Esophagus muscularis mucosa (tissue), 4 donors: ENCODE measurements around the gene UBTF. TPM values are rescaled to one million over a fixed set of nuclear protein-coding genes. Genes with fewer than 3 reads are reported as not detected.

Experiments
- DNase-seq: peaks from one replicate; pipeline ENCODE4 v3.0.0-alpha.2; 2017; ENCODE audit errors: extremely low spot score
- H3K27ac ChIP-seq, 4 donors: fragments of 200-600 bp; sonication (generic); replicated peaks in 1 of 4; 1 replicate in 3 of 4; 2 replicates in 1 of 4; pipeline ENCODE4 v1.5.1; 2016 to 2019; ENCODE audit warnings: mild to moderate bottlenecking in 1 of 4
- H3K27me3 ChIP-seq, 4 donors: fragments of 200-600 bp; sonication (generic); one replicate each; pipeline versions ENCODE4 v1.5.1 to v1.6.0; 2016 to 2019
- H3K36me3 ChIP-seq, 4 donors: fragments of 200-600 bp; sonication (generic); one replicate each; pipeline ENCODE4 v1.5.1; 2016 to 2019
- H3K4me1 ChIP-seq, 4 donors: fragments of 200-600 bp; sonication (generic); one replicate each; pipeline ENCODE4 v1.5.1; 2016 to 2019
- H3K4me3 ChIP-seq, 4 donors: fragments of 200-600 bp; sonication (generic); 1 replicate in 2 of 4; 2 replicates in 2 of 4; pipeline ENCODE4 v1.5.1; 2016 to 2019; ENCODE audit warnings: mild to moderate bottlenecking in 4 of 4, moderate library complexity in 1 of 4
- H3K9me3 ChIP-seq, 4 donors: fragments of 200-600 bp; sonication (generic); 1 replicate in 3 of 4; 2 replicates in 1 of 4; pipeline ENCODE4 v1.5.1; 2016 to 2019
- CTCF ChIP-seq, 3 experiments: fragments of 200-600 bp in 2 of 3; fragments of 450-650 bp in 1 of 3; sonication (generic) in 2 of 3; IDR thresholded peaks; one replicate each; pipeline ENCODE4 v1.5.1; 2017 to 2019; ENCODE audit warnings: antibody characterized with exemption in 3 of 3, mild to moderate bottlenecking in 2 of 3, moderate library complexity in 1 of 3
- EP300 ChIP-seq: sonication (generic); formaldehyde crosslinking; IDR thresholded peaks from one replicate; pipeline ENCODE4 v1.6.1; 2017; ENCODE audit warnings: antibody characterized with exemption
- POLR2A ChIP-seq: fragments of 450-650 bp; IDR thresholded peaks from one replicate; pipeline ENCODE4 v1.6.1; 2017; ENCODE audit warnings: antibody characterized with exemption, moderate library complexity, mild to moderate bottlenecking, low read depth
- POLR2AphosphoS5 ChIP-seq, 2 donors: sonication (generic); formaldehyde crosslinking; IDR thresholded peaks; one replicate each; pipeline ENCODE4 v1.6.1; 2017; ENCODE audit warnings: antibody characterized with exemption in 2 of 2
- WGBS: methylation state at CpG from one replicate; pipeline ENCODE4 v1.1.5; 2018; 5-methylcytosine and 5-hydroxymethylcytosine counted together
- intact Hi-C: fragments of 100-400 bp; cut with DNase I; formaldehyde crosslinking; loops from one replicate; pipeline ENCODE4 v1.15.1; 2023
- total RNA-seq, 4 donors: library from RNA; depleted of rRNA; stranded (reverse); fragments of >200 nt; gene quantifications; one replicate each; pipeline versions ENCODE4 v1.1.0 to v1.2.1, GENCODE V29; 2016

Gene UBTF
- total RNA-seq, 4 donors from 2014 or later, result 48.7 to 78.8 (median 66.1) TPM

- peaks cover 17 to 37% (median 31%) of the 10 kb centered on the region in 4 donors for H3K4me1 ChIP-seq
- peak overlapping the region; percentile 98 to 100 (median 99) for H3K27ac ChIP-seq
- H3K36me3 ChIP-seq, result peaks cover 24 to 55% (median 54%) of the 10 kb centered on the region in 4 donors
- H3K9me3 ChIP-seq, result no peaks in the 10 kb centered on the region
- 89% methylated on average over 8 of the region's 15 CpGs for WGBS
- no peaks in the 10 kb centered on the region for H3K27me3 ChIP-seq
- H3K4me3 ChIP-seq, result no peak overlapping the region
- TF ChIP-seq EP300 (no peak), POLR2AphosphoS5 (IDR thresholded peaks at IDR 0.05) (no peak)
- no peak for DNase-seq
- intact Hi-C loops, result no loop called here
These were observed 22.4 kb downstream of the UBTF start for GRCh38 chr17:44197107-44197506.

- H3K4me1 ChIP-seq, result peaks cover 11 to 43% (median 27%) of the 10 kb centered on the region in 4 donors
- H3K36me3 ChIP-seq, result peaks cover 35 to 89% (median 85%) of the 10 kb centered on the region in 4 donors
- no peaks in the 10 kb centered on the region for H3K9me3 ChIP-seq
- no peak for DNase-seq
- intact Hi-C loops, result no loop called here
- 91% methylated on average over 13 of the region's 14 CpGs for WGBS
- H3K27ac ChIP-seq, result peak overlapping the region in 1 of 4 donors; percentile 4
- no peaks in the 10 kb centered on the region for H3K27me3 ChIP-seq
- no peak for TF ChIP-seq POLR2A
- TF ChIP-seq EP300, result no peak
- no peak for TF ChIP-seq POLR2AphosphoS5 (IDR thresholded peaks at IDR 0.05)
- no peak overlapping the region for H3K4me3 ChIP-seq
These were observed 26.0 kb downstream of the UBTF start for GRCh38 chr17:44193326-44194084.

GRCh38 chr17:44192750-44193149 lies 26.7 kb downstream of the UBTF start:
- WGBS, result 83% methylated on average over 1 of the region's 5 CpGs
- peaks cover 35 to 88% (median 85%) of the 10 kb centered on the region in 4 donors for H3K36me3 ChIP-seq
- intact Hi-C loops, result no loop called here

GRCh38 chr17:44191941-44192496 lies 27.5 kb downstream of the UBTF start:
- Histone ChIP-seq H3K9me3 (no peaks in the 10 kb centered on the region), H3K4me1 (peaks cover 12 to 39% (median 23%) of the 10 kb centered on the region in 4 donors), H3K36me3 (peaks cover 35 to 82% (median 78%) of the 10 kb centered on the region in 4 donors), H3K27me3 (no peaks in the 10 kb centered on the region), H3K27ac (peak overlapping the region in 2 of 4 donors; percentile 7 to 39), H3K4me3 (no peak overlapping the region)
- no peak for TF ChIP-seq EP300
- no peak for TF ChIP-seq POLR2A
- no peak for TF ChIP-seq POLR2AphosphoS5 (IDR thresholded peaks at IDR 0.05)
- no peak for TF ChIP-seq CTCF (IDR thresholded peaks at IDR 0.05)
- intact Hi-C loops, result no loop called here
- DNase-seq, result no peak
- WGBS, result 70% methylated on average over 7 of the region's 7 CpGs

More at GRCh38 chr17:44192750-44193149, 26.7 kb downstream of the UBTF start:
- TF ChIP-seq POLR2A (no peak), POLR2AphosphoS5 (IDR thresholded peaks at IDR 0.05) (no peak), CTCF (IDR thresholded peaks at IDR 0.05) (no peak), EP300 (no peak)
- H3K9me3 ChIP-seq, result no peaks in the 10 kb centered on the region
- no peak for DNase-seq
- H3K4me3 ChIP-seq, result no peak overlapping the region
- H3K27ac ChIP-seq, result peak overlapping the region in 1 of 4 donors; percentile 39
- peaks cover 11 to 43% (median 27%) of the 10 kb centered on the region in 4 donors for H3K4me1 ChIP-seq
- H3K27me3 ChIP-seq, result no peaks in the 10 kb centered on the region

GRCh38 chr17:44191369-44191768 lies 28.1 kb downstream of the UBTF start:
- Histone ChIP-seq H3K36me3 (peaks cover 35 to 76% (median 72%) of the 10 kb centered on the region in 4 donors), H3K9me3 (no peaks in the 10 kb centered on the region), H3K27me3 (no peaks in the 10 kb centered on the region), H3K27ac (peak overlapping the region in 1 of 4 donors; percentile 19), H3K4me3 (no peak overlapping the region), H3K4me1 (peaks cover 10 to 36% (median 20%) of the 10 kb centered on the region in 4 donors)
- no peak for DNase-seq
- intact Hi-C loops, result no loop called here
- no peak for TF ChIP-seq EP300
- TF ChIP-seq CTCF (IDR thresholded peaks at IDR 0.05), result no peak
- TF ChIP-seq POLR2A, result no peak
- no peak for TF ChIP-seq POLR2AphosphoS5 (IDR thresholded peaks at IDR 0.05)
- WGBS, result 73% methylated on average over 5 of the region's 5 CpGs
